GM12878 (cell line): ENCODE data around the gene SLC1A5. TPM values are rescaled to one million over a fixed set of nuclear protein-coding genes. Genes with fewer than 3 reads are reported as not detected.

Source experiments
- ATAC-seq: fragments of 200-7000 bp; cut with Tn5 transposase; 3 replicates; pipeline ENCODE4 v1.9.1; 2020; ENCODE audit warnings: mild to moderate bottlenecking, moderate library complexity
- BruUV-seq: library from RNA; stranded (reverse); fragments of 400-500 nt; replicated peaks from 2 replicates; lab custom pipeline; 2021; lab: Mats Ljungman, UMichigan
- CTCF ChIA-PET: fragments of 300-600 bp; sonication (Branson Sonifier 250); formaldehyde crosslinking; extraction: SDS; loops from one replicate; lab custom pipeline; 2021; ENCODE audit warnings: inconsistent platforms; lab: Yijun Ruan, JAX
- POLR2A ChIA-PET: fragments of 350-600 bp; formaldehyde crosslinking; extraction: SDS; loops from one replicate; lab custom pipeline; 2021; ENCODE audit warnings: inconsistent platforms; lab: Charles Lee
- RAD21 ChIA-PET: fragments of 300-600 bp; sonication (Branson Sonifier 250); formaldehyde crosslinking; loops from one replicate; lab custom pipeline; 2023; ENCODE audit warnings: antibody characterized with exemption; ENCODE audit not compliant: unreplicated experiment; lab: Charles Lee
- SMC1A ChIA-PET: fragments of 300-600 bp; sonication (Branson Sonifier 250); formaldehyde crosslinking; loops from one replicate; lab custom pipeline; 2023; ENCODE audit not compliant: unreplicated experiment, uncharacterized antibody; lab: Charles Lee
- DNase-seq: peaks from one replicate; pipeline ENCODE4 v3.0.0-alpha.2; 2011; ENCODE audit warnings: low read depth, low spot score
- FAIRE-seq: peaks from 3 replicates; lab custom pipeline; 2011; peaks lifted over from hg19 to GRCh38; lab: Jason Lieb, UNC
- H2AFZ ChIP-seq: 2 replicates; pipeline ENCODE4 v1.6.0; 2011; ENCODE audit warnings: low read depth, low read length, control low read depth; ENCODE audit not compliant: control insufficient read depth
- H3K27ac ChIP-seq: 2 replicates; pipeline ENCODE4 v1.5.1; 2011; ENCODE audit warnings: control low read depth; ENCODE audit not compliant: control insufficient read depth, insufficient read depth
- H3K27me3 ChIP-seq, 2 experiments: replicated peaks in 1 of 2; 2 replicates each; pipeline versions ENCODE4 v1.6.0 to v1.6.1; 2011; ENCODE audit warnings: low read length in 1 of 2; ENCODE audit not compliant: control insufficient read depth in 2 of 2, insufficient read depth in 2 of 2
- H3K36me3 ChIP-seq, 2 experiments: 2 replicates each; pipeline ENCODE4 v1.5.1; 2011; ENCODE audit warnings: low read length in 1 of 2; ENCODE audit not compliant: control insufficient read depth in 2 of 2, insufficient read depth in 2 of 2
- H3K4me1 ChIP-seq: 2 replicates; pipeline ENCODE4 v1.6.1; 2011; ENCODE audit warnings: mild to moderate bottlenecking, low read length, moderate library complexity, mixed read lengths; ENCODE audit not compliant: control insufficient read depth, insufficient read depth
- H3K4me2 ChIP-seq: 2 replicates; pipeline ENCODE4 v1.6.0; 2011; ENCODE audit warnings: control low read depth; ENCODE audit not compliant: control insufficient read depth, insufficient read depth
- H3K4me3 ChIP-seq: fragments of 200-600 bp; sonication (generic); 2 replicates; pipeline ENCODE4 v1.5.1; 2016
- H3K79me2 ChIP-seq: 2 replicates; pipeline ENCODE4 v1.6.0; 2011; ENCODE audit warnings: low read length; ENCODE audit not compliant: control insufficient read depth, insufficient read depth
- H3K9ac ChIP-seq: 2 replicates; pipeline ENCODE4 v1.8.0; 2011; ENCODE audit warnings: low read length, control low read depth, mixed read lengths; ENCODE audit not compliant: control insufficient read depth, insufficient read depth
- H3K9me3 ChIP-seq: replicated peaks from 3 replicates; pipeline ENCODE4 v1.5.1; 2011; ENCODE audit warnings: mild to moderate bottlenecking, low read length; ENCODE audit not compliant: control insufficient read depth, insufficient read depth
- H4K20me1 ChIP-seq: 2 replicates; pipeline ENCODE4 v1.6.0; 2011; ENCODE audit not compliant: control insufficient read depth, insufficient read depth
- WGBS: methylation state at CpG from one replicate; pipeline ENCODE4 v1.1.6; 2016; ENCODE audit warnings: low lambda C conversion rate; ENCODE audit not compliant: insufficient replicate concordance, insufficient coverage; ENCODE audit errors: missing lambda C conversion rate; 5-methylcytosine and 5-hydroxymethylcytosine counted together
- in situ Hi-C: fragments of 300-500 bp; cut with MboI; formaldehyde crosslinking; loops from 9 replicates; pipeline ENCODE4 v1.14.3; 2018; ENCODE audit warnings: mixed read lengths
- intact Hi-C: fragments of 100-400 bp; cut with micrococcal nuclease; formaldehyde crosslinking; loops from one replicate; pipeline ENCODE4 v1.14.2; 2022; ENCODE audit not compliant: unreplicated experiment
- polyA plus RNA-seq, 11 experiments: library from polyadenylated mRNA; depleted of rRNA in 4 of 11; unstranded in 6 of 11; stranded (reverse) in 5 of 11; fragments of >200 nt; fragmentation: Nextera tagmentation in 4 of 11; fragmentation: Illumina TruSeq in 1 of 11; extraction: Ambion mirVana in 4 of 11; extraction: Trizol in 1 of 11; gene quantifications; 1 replicate in 1 of 11; 2 replicates in 10 of 11; pipeline versions ENCODE4 v1.2.1 to v1.2.3, GENCODE V29; 2011 to 2016; ENCODE audit warnings: inconsistent platforms in 2 of 11, missing spikeins in 2 of 11, low read depth in 1 of 11
- total RNA-seq, 4 experiments: library from RNA; depleted of rRNA in 3 of 4; stranded (reverse); fragments of >200 nt in 3 of 4; fragmentation: Illumina TruSeq in 1 of 4; extraction: Trizol in 1 of 4; gene quantifications; 2 replicates each; pipeline versions ENCODE4 v1.2.1 to v1.2.3, GENCODE V29; 2013 to 2021
- TF ChIP-seq, protein P1 (sequence below): IDR thresholded peaks from 2 replicates; pipeline ENCODE4 v1.6.1; 2012; ENCODE audit warnings: mild to moderate bottlenecking, low read depth, low read length
- TF ChIP-seq, protein P2 (sequence below): fragments of 450-650 bp; IDR thresholded peaks from 2 replicates; pipeline ENCODE4 v1.6.1; 2017; ENCODE audit warnings: low read depth, mild to moderate bottlenecking, moderate library complexity

The SLC1A5 gene
- total and polyA plus RNA-seq, 10 of the 15 experiments (the other 5 are each of a cell fraction or from before 2014, with no cell fraction given) = 9.1 to 129 (median 60.9) TPM

DNA sequence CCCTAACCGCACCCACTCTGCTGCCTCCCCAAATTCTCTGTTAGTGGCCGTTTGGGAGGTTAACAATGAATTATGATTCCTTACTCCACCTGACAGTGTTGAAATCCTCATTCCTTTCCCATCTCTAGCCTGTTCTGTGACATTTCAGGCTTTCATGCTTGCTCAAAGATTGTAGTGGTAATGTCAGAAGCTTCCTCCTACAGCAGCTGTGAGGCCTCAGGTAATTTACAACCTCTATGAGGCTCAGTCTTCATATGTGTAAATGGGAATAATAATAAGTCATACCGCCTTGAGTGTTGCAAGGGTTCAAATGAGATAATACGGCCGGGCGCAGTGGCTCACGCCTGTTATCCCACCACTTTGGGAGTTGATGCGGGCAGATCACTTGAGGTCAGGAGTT, 977 bp upstream of the SLC1A5 start:
- ATAC-seq = no peak
- CTCF ChIA-PET = interaction anchor here (0.5 to 3.1 kb wide), 5 partner anchors 10 to 36 kb away, joined by 3 to 13 read pairs (median 3); no protein-coding TSS in a partner anchor

More for the DNA sequence above, 977 bp upstream of the SLC1A5 start:
- WGBS = 77% methylated on average over 8 of the region's 8 CpGs
- TF ChIP-seq, protein P1, sequence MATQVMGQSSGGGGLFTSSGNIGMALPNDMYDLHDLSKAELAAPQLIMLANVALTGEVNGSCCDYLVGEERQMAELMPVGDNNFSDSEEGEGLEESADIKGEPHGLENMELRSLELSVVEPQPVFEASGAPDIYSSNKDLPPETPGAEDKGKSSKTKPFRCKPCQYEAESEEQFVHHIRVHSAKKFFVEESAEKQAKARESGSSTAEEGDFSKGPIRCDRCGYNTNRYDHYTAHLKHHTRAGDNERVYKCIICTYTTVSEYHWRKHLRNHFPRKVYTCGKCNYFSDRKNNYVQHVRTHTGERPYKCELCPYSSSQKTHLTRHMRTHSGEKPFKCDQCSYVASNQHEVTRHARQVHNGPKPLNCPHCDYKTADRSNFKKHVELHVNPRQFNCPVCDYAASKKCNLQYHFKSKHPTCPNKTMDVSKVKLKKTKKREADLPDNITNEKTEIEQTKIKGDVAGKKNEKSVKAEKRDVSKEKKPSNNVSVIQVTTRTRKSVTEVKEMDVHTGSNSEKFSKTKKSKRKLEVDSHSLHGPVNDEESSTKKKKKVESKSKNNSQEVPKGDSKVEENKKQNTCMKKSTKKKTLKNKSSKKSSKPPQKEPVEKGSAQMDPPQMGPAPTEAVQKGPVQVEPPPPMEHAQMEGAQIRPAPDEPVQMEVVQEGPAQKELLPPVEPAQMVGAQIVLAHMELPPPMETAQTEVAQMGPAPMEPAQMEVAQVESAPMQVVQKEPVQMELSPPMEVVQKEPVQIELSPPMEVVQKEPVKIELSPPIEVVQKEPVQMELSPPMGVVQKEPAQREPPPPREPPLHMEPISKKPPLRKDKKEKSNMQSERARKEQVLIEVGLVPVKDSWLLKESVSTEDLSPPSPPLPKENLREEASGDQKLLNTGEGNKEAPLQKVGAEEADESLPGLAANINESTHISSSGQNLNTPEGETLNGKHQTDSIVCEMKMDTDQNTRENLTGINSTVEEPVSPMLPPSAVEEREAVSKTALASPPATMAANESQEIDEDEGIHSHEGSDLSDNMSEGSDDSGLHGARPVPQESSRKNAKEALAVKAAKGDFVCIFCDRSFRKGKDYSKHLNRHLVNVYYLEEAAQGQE = no peak
- TF ChIP-seq, protein P2, sequence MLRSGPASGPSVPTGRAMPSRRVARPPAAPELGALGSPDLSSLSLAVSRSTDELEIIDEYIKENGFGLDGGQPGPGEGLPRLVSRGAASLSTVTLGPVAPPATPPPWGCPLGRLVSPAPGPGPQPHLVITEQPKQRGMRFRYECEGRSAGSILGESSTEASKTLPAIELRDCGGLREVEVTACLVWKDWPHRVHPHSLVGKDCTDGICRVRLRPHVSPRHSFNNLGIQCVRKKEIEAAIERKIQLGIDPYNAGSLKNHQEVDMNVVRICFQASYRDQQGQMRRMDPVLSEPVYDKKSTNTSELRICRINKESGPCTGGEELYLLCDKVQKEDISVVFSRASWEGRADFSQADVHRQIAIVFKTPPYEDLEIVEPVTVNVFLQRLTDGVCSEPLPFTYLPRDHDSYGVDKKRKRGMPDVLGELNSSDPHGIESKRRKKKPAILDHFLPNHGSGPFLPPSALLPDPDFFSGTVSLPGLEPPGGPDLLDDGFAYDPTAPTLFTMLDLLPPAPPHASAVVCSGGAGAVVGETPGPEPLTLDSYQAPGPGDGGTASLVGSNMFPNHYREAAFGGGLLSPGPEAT = no peak
- Histone ChIP-seq H3K4me1 (0 out of 2 replicates have a peak, but pooled peaks cover 3% of the 10 kb centered on the region), H3K79me2 (peaks cover 41% of the 10 kb centered on the region), H3K4me2 (no peak overlapping the region), H3K27ac (no peak overlapping the region), H3K9ac (no peak overlapping the region), H4K20me1 (no peaks in the 10 kb centered on the region; the same call in 1 of the 2 replicates), H3K27me3 (no peaks in the 10 kb centered on the region; a peak in 1 of 4 replicates), H3K9me3 (no peaks in the 10 kb centered on the region; the same call in 2 of the 3 replicates), H2AFZ (no peak overlapping the region), H3K4me3 (no peak overlapping the region), H3K36me3 (no peaks in the 10 kb centered on the region)
- ChIA-PET POLR2A (interaction anchor here (0.7 to 3.1 kb wide), 5 partner anchors 16 to 1742 kb away, joined by 4 to 13 read pairs (median 8); no protein-coding TSS in a partner anchor), SMC1A (interaction anchor here (0.8 to 1.5 kb wide), 5 partner anchors 19 to 51 kb away, joined by 3 to 4 read pairs (median 3); no protein-coding TSS in a partner anchor), RAD21 (interaction anchor here (1.9 kb wide), 1 partner anchor 33 kb away, joined by 6 read pairs; no protein-coding TSS in a partner anchor)
- intact Hi-C loops (loop anchor here (5.0 kb wide), 1 partner anchor 33 kb away; no protein-coding TSS in a partner anchor), in situ Hi-C loops (no loop called here)
- BruUV-seq = no TSS peak
- no peak for FAIRE-seq
- DNase-seq = no peak
